Dermis lymphatic vessel endothelial cell (primary cell): Measurements from ENCODE around the gene NSMF. TPM values are rescaled to one million over a fixed set of nuclear protein-coding genes. Genes with fewer than 3 reads are reported as not detected.

Experiments used
- total RNA-seq: library from RNA; depleted of rRNA; stranded (reverse); fragments of >200 nt; gene quantifications from 2 replicates; pipeline ENCODE4 v1.2.1, GENCODE V29; 2014

Gene NSMF, protein sequence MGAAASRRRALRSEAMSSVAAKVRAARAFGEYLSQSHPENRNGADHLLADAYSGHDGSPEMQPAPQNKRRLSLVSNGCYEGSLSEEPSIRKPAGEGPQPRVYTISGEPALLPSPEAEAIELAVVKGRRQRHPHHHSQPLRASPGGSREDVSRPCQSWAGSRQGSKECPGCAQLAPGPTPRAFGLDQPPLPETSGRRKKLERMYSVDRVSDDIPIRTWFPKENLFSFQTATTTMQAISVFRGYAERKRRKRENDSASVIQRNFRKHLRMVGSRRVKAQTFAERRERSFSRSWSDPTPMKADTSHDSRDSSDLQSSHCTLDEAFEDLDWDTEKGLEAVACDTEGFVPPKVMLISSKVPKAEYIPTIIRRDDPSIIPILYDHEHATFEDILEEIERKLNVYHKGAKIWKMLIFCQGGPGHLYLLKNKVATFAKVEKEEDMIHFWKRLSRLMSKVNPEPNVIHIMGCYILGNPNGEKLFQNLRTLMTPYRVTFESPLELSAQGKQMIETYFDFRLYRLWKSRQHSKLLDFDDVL
- total RNA-seq, result 13.0 and 16.5 TPM in 2 replicates

DNA sequence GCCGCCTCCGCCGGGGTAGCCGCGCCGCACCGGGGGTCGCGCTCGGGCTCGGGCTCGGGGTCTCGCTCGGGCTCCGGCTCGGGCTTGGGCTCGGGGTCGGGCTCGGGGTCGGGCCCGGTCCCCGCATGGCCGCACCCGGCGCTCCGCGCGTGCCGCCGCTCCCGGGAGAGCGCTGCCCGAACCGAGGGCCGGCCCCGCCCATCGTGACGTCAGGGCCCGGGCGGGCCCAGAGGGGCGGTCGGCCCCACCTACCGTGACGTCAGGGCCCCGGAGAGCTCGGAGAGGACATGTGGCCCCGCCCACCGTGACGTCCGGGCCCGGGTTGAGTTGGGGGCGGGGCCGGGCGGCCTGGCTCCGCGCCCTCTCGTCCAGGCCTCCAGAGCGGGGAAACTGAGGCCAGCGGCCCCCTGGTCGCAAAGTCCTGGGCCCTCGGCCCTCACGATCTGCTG, at the start of gene NSMF:
NSMF (minus strand) TSS at position 183 of the 449 bp plus-strand sequence. CDS start 232 bp downstream, outside the sequence.

DNA sequence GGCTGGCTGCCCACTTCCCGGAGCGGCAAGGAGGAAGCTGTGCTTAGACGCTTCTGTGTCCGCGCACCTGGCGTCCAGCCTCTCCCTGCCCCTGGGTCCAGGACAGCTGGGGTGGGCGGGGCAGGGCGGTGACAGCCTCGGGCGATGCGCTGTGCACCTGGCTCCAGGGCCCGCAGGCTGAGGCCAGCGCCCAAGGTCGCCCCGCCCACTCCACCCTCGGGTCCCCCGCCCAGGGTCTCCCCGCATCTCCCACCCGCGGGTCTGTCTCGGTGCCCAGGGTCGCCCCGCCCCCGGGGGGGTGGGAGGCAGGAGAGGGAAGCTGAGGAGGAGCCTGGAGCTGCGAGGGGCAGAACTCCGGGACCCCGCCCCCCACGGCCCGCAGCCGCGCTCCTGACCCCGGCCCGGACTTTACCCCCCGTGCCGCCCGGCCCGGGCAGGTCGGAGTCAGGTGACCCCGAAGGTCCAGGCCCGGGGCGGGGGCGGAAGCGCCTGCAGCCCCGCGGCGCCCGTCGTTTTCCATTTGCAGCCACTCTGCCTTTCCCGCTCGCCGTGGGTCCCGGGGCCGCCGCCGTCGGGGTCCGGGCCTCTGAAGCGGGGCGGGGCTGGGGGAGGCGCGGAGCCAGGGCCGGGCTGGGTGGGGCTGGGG, 17.7 kb downstream of the NSMF start, which contains the start of gene ENTPD8:
ENTPD8 (minus strand) TSS at position 69 of the 646 bp plus-strand sequence. CDS start 3,072 bp downstream, outside the sequence.

DNA sequence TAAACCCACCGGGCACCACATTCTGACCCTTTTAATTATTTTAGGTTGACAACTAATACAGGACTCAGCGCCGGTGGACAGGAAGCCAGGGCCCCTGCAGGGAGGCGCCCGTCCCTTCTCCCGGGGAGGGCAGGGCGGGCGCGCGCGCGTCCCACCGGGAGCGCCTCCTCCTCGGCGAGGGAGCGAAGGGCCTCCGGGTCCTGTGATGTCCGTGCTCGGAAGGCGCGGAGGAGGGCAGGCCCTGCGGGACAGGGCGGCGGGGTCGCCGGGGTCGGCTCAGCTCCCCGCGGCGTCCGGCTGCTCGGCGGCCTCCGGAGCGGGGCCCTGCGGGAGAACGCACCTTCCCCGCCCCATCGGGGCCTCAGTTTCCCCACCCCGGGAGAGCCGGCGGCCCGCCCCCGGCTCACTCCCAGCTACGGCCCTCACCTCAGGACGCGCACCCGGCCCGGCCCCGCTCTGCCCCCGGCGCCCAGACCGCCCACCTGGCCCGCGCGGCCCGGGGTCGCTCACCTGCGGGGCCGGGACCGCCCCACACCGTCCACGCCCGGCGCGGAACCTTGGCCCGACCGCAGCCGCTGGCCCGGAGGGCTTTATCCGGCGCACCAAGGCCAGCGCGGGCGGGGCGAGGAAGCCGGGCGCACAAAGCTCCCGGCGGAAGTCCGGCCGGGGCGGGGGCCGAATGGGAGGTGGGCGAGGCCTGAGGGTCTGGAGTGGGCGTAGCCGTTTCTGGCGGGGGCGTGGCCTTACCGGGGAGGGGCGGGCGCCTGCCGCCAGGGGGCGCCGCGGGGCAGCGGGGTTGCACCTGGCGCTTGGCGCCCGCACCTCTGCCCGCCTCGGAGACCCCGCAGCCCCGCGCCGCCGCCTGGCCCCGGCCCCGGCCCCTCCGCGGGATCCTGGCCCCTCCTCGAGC, 36.3 kb downstream of the NSMF start, which contains the start of the genes EXD3 and NOXA1:
EXD3 (minus strand) TSS at position 559 of the 910 bp plus-strand sequence. CDS start 27,805 bp downstream, outside the sequence.
NOXA1 (plus strand) TSS at position 790 of the 910 bp plus-strand sequence. CDS start 137 bp downstream, outside the sequence.

Other genes with a start within 250 kb of the NSMF start
- 0.09 and 0.11 TPM in 2 replicates for gene RNF208, start 237.1 kb downstream of the NSMF start, total RNA-seq
- 0.22 and 0.26 TPM in 2 replicates for gene CYSRT1, start 234.2 kb downstream of the NSMF start, total RNA-seq
- not detected in 2 replicates for gene RNF224, start 231.8 kb downstream of the NSMF start, total RNA-seq
- not detected in 2 replicates for gene SLC34A3, start 228.4 kb downstream of the NSMF start, total RNA-seq
- gene TUBB4B, start 218.0 kb downstream of the NSMF start, total RNA-seq, result 76.1 and 80.8 TPM in 2 replicates
- 0.54 TPM in 1 of 2 replicates, not detected in the other for gene STPG3, start 208.0 kb downstream of the NSMF start, total RNA-seq
- 51.5 and 52.8 TPM in 2 replicates for gene NELFB, start 204.0 kb downstream of the NSMF start, total RNA-seq
- gene TOR4A, start 181.6 kb downstream of the NSMF start, total RNA-seq, result 24.7 and 25.0 TPM in 2 replicates
- gene NRARP, start 157.1 kb downstream of the NSMF start, total RNA-seq, result 23.0 and 41.4 TPM in 2 replicates
- gene EXD3, start 36.2 kb downstream of the NSMF start, total RNA-seq, result 13.8 and 14.6 TPM in 2 replicates
- gene NOXA1, start 35.9 kb downstream of the NSMF start, total RNA-seq, result 0.95 and 2.3 TPM in 2 replicates
- 0.17 and 0.33 TPM in 2 replicates for gene ENTPD8, start 18.0 kb downstream of the NSMF start, total RNA-seq
- 0.34 and 0.65 TPM in 2 replicates for gene PNPLA7, start 91.1 kb upstream of the NSMF start, total RNA-seq
- 35.9 and 45.6 TPM in 2 replicates for gene MRPL41, start 92.5 kb upstream of the NSMF start, total RNA-seq
- gene DPH7, start 119.6 kb upstream of the NSMF start, total RNA-seq, result 13.5 and 17.0 TPM in 2 replicates
- gene ZMYND19, start 131.2 kb upstream of the NSMF start, total RNA-seq, result 10.0 and 11.8 TPM in 2 replicates
- 23.4 and 26.7 TPM in 2 replicates for gene ARRDC1, start 146.4 kb upstream of the NSMF start, total RNA-seq
- gene EHMT1, start 159.7 kb upstream of the NSMF start, total RNA-seq, result 38.0 and 43.2 TPM in 2 replicates